Measurements from ENCODE around the gene PLCH1.

GRCh38 chr3:155663467-155664212 lies 81.2 kb downstream of the PLCH1 start:
- no peak for TF ChIP-seq EZH2phosphoT487 (IDR thresholded peaks at IDR 0.05; ENCODE audit: low read depth, severe bottlenecking, unreplicated experiment)
- no peak for TF ChIP-seq CTCF (IDR thresholded peaks at IDR 0.05; ENCODE audit: poor library complexity)

All from hepatocyte (in vitro differentiated cells).